Motor neuron (in vitro differentiated cells): Measurements from ENCODE around the gene LBHD2. TPM values are rescaled to one million over a fixed set of nuclear protein-coding genes. Genes with fewer than 3 reads are reported as not detected.
A peak's percentile ranks its signal among the peaks of the same experiment; 100 is the strongest.

Source experiments
- ATAC-seq, 8 experiments: fragments of 200-7000 bp; cut with Tn5 transposase; replicated peaks in 6 of 8; 2 replicates each; pipeline ENCODE4 v1.8.0; 2021; ENCODE audit warnings: mild to moderate bottlenecking in 8 of 8, moderate library complexity in 8 of 8
- H3K27ac ChIP-seq, 2 donors: fragments of 250-450 bp; sonication (Bioruptor Pico); 2 replicates each; pipeline ENCODE4 v1.9.0; 2021; ENCODE audit warnings: antibody characterized with exemption in 2 of 2, mild to moderate bottlenecking in 2 of 2, moderate library complexity in 1 of 2
- H3K4me1 ChIP-seq, 2 donors: fragments of 250-450 bp; sonication (Bioruptor Pico); replicated peaks in 1 of 2; 2 replicates each; pipeline ENCODE4 v1.6.1; 2021; ENCODE audit warnings: antibody characterized with exemption in 2 of 2, mild to moderate bottlenecking in 2 of 2, moderate library complexity in 1 of 2
- H3K4me3 ChIP-seq, 5 donors: fragments of 250-450 bp; sonication (Bioruptor Pico); 2 replicates each; pipeline ENCODE4 v1.9.0; 2021; ENCODE audit warnings: antibody characterized with exemption in 5 of 5, mild to moderate bottlenecking in 5 of 5, moderate library complexity in 4 of 5
- WGBS, 10 experiments: fragments of 450-650 bp; shearing (Covaris generic); methylation state at CpG; one replicate each; pipeline ENCODE4 v1.0.0; 2022; 5-methylcytosine and 5-hydroxymethylcytosine counted together
- in situ Hi-C, 9 experiments: fragments of 400-800 bp; cut with MboI; loops; one replicate each; pipeline ENCODE4 v1.15.0; 2021; ENCODE audit warnings: low sequenced_read_pairs in 9 of 9, low pct_unique_long_range_greater_than_20kb in 2 of 9; ENCODE audit not compliant: unreplicated experiment in 9 of 9
- total RNA-seq, 8 experiments: library from RNA; unstranded; fragments of 300-600 nt; gene quantifications; 2 replicates each; pipeline versions ENCODE4 v1.2.3 to v1.2.4, GENCODE V29; 2022

LBHD2 gene
- total RNA-seq, 8 experiments from 2014 or later, result not detected

- H3K4me3 ChIP-seq, result no peak overlapping the region
- H3K27ac ChIP-seq, result no peak overlapping the region
- in situ Hi-C loops, result loop anchor here in 5 of 9 experiments (25.0 kb wide), 1 partner anchor 190 kb away; no protein-coding TSS in a partner anchor
- H3K4me1 ChIP-seq, result peaks cover 0 to 14% of the 10 kb centered on the region in 2 donors
- WGBS, 10 experiments, result 40 to 90% (median 84%) methylated on average over 2 to 8 of the region's 26 CpGs; no CpG with 5 or more reads in 7 of the 10 experiments
- no peak for ATAC-seq
Measured at GRCh38 chr14:103097244-103097993, 13.4 kb downstream of the LBHD2 start.

- WGBS, 10 experiments, result 64 to 80% (median 72%) methylated on average over 1 to 11 of the region's 31 CpGs; no CpG with 5 or more reads in 7 of the 10 experiments
- H3K4me3 ChIP-seq, result no peak overlapping the region
- H3K4me1 ChIP-seq, result peaks cover 0 to 14% of the 10 kb centered on the region in 2 donors
- in situ Hi-C loops, result loop anchor here in 5 of 9 experiments (25.0 kb wide), 1 partner anchor 189 kb away; no protein-coding TSS in a partner anchor
- ATAC-seq, result no peak
- no peak overlapping the region for H3K27ac ChIP-seq
Measured at GRCh38 chr14:103097994-103098957, 14.3 kb downstream of the LBHD2 start.

- H3K4me3 ChIP-seq, result no peak overlapping the region
- ATAC-seq, result peak in 1 of 8 experiments; percentile 12
- in situ Hi-C loops, result loop anchor here in 5 of 9 experiments (25.0 kb wide), 1 partner anchor 188 kb away; no protein-coding TSS in a partner anchor
- no peak overlapping the region for H3K27ac ChIP-seq
- peaks cover 0 to 18% of the 10 kb centered on the region in 2 donors for H3K4me1 ChIP-seq
- WGBS, 10 experiments, result no CpG with 5 or more reads among the region's 12 CpGs
Measured at GRCh38 chr14:103099081-103099732, 15.2 kb downstream of the LBHD2 start.

GRCh38 chr14:103099733-103100280 is 15.8 kb downstream of the LBHD2 start:
- H3K27ac ChIP-seq, result no peak overlapping the region
- 67 to 100% (median 87%) methylated on average over 1 to 3 of the region's 8 CpGs; no CpG with 5 or more reads in 6 of the 10 experiments for WGBS, 10 experiments
- no peak overlapping the region for H3K4me3 ChIP-seq
- ATAC-seq, result no peak
- in situ Hi-C loops, result loop anchor here in 5 of 9 experiments (25.0 kb wide), 1 partner anchor 187 kb away; no protein-coding TSS in a partner anchor
- H3K4me1 ChIP-seq, result peaks cover 0 to 23% of the 10 kb centered on the region in 2 donors

GRCh38 chr14:103100281-103101121 is 16.5 kb downstream of the LBHD2 start:
- Histone ChIP-seq H3K4me1 (peaks cover 0 to 29% of the 10 kb centered on the region in 2 donors), H3K4me3 (no peak overlapping the region), H3K27ac (no peak overlapping the region)
- 62 to 92% (median 86%) methylated on average over 1 to 10 of the region's 25 CpGs; no CpG with 5 or more reads in 2 of the 10 experiments for WGBS, 10 experiments
- no peak for ATAC-seq
- in situ Hi-C loops, result no loop called here

- Histone ChIP-seq H3K4me1 (peaks cover 0 to 30% of the 10 kb centered on the region in 2 donors), H3K4me3 (no peak overlapping the region), H3K27ac (no peak overlapping the region)
- in situ Hi-C loops, result no loop called here
- ATAC-seq, result no peak
- 57 to 100% (median 90%) methylated on average over 1 to 3 of the region's 11 CpGs; no CpG with 5 or more reads in 4 of the 10 experiments for WGBS, 10 experiments
Measured at GRCh38 chr14:103101257-103101962, 17.4 kb downstream of the LBHD2 start.

GRCh38 chr14:103101963-103102688 is 18.1 kb downstream of the LBHD2 start:
- in situ Hi-C loops, result no loop called here
- ATAC-seq, result no peak
- Histone ChIP-seq H3K4me1 (peaks cover 0 to 30% of the 10 kb centered on the region in 2 donors), H3K27ac (no peak overlapping the region), H3K4me3 (no peak overlapping the region)
- WGBS, 10 experiments, result 20 to 80% (median 72%) methylated on average over 2 to 7 of the region's 85 CpGs; no CpG with 5 or more reads in 4 of the 10 experiments

GRCh38 chr14:103102689-103103260 is 18.8 kb downstream of the LBHD2 start:
- WGBS, 10 experiments, result 16 to 60% (median 37%) methylated on average over 1 to 12 of the region's 39 CpGs; no CpG with 5 or more reads in 6 of the 10 experiments
- Histone ChIP-seq H3K27ac (no peak overlapping the region), H3K4me1 (peaks cover 0 to 30% of the 10 kb centered on the region in 2 donors), H3K4me3 (no peak overlapping the region)
- no peak for ATAC-seq
- in situ Hi-C loops, result no loop called here

GRCh38 chr14:103103461-103104388 is 19.7 kb downstream of the LBHD2 start:
- Histone ChIP-seq H3K4me1 (peaks cover 0 to 35% of the 10 kb centered on the region in 2 donors), H3K4me3 (no peak overlapping the region), H3K27ac (no peak overlapping the region)
- in situ Hi-C loops, result no loop called here
- ATAC-seq, result peak; percentile 6 to 81 (median 56)
- 10 to 92% (median 18%) methylated on average over 2 to 7 of the region's 68 CpGs; no CpG with 5 or more reads in 6 of the 10 experiments for WGBS, 10 experiments

- ATAC-seq, result no peak
- no CpG with 5 or more reads among the region's 20 CpGs for WGBS, 10 experiments
- Histone ChIP-seq H3K4me1 (peaks cover 0 to 31% of the 10 kb centered on the region in 2 donors), H3K4me3 (no peak overlapping the region), H3K27ac (no peak overlapping the region)
- in situ Hi-C loops, result no loop called here
Measured at GRCh38 chr14:103104389-103104653, 20.3 kb downstream of the LBHD2 start.
